ENCODE measurements around the gene PARN.

GRCh38 chr16:14569213-14569612 is 60.8 kb downstream of the PARN start:
- TF ChIP-seq, protein P1, sequence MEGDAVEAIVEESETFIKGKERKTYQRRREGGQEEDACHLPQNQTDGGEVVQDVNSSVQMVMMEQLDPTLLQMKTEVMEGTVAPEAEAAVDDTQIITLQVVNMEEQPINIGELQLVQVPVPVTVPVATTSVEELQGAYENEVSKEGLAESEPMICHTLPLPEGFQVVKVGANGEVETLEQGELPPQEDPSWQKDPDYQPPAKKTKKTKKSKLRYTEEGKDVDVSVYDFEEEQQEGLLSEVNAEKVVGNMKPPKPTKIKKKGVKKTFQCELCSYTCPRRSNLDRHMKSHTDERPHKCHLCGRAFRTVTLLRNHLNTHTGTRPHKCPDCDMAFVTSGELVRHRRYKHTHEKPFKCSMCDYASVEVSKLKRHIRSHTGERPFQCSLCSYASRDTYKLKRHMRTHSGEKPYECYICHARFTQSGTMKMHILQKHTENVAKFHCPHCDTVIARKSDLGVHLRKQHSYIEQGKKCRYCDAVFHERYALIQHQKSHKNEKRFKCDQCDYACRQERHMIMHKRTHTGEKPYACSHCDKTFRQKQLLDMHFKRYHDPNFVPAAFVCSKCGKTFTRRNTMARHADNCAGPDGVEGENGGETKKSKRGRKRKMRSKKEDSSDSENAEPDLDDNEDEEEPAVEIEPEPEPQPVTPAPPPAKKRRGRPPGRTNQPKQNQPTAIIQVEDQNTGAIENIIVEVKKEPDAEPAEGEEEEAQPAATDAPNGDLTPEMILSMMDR (conservative IDR thresholded peaks at IDR 0.05; ENCODE audit: low read depth, low read length): no peak
- TF ChIP-seq CEBPB (IDR thresholded peaks at IDR 0.05; ENCODE audit: low read depth, low read length) (no peak), POLR2A (IDR thresholded peaks at IDR 0.05; ENCODE audit: low read depth, low read length) (no peak), RCOR1 (IDR thresholded peaks at IDR 0.05; ENCODE audit: insufficient replicate concordance, low read length) (no peak)
